IgD-negative memory B cell (primary cell): ENCODE results near the gene AP1G2. TPM values are rescaled to one million over a fixed set of nuclear protein-coding genes. Genes with fewer than 3 reads are reported as not detected.

ENCODE experiments used
- H3K27ac Mint-ChIP-seq, 3 donors: one replicate each; pipeline ENCODE4 v1.8.0; 2020 to 2022; ENCODE audit warnings: mild to moderate bottlenecking in 3 of 3, mixed read lengths in 3 of 3, moderate library complexity in 1 of 3
- H3K27me3 Mint-ChIP-seq: one replicate; pipeline ENCODE4 v1.8.0; 2021; ENCODE audit warnings: mixed read lengths
- H3K36me3 Mint-ChIP-seq: one replicate; pipeline ENCODE4 v1.8.0; 2020; ENCODE audit warnings: mild to moderate bottlenecking, mixed read lengths
- H3K4me1 Mint-ChIP-seq, 3 donors: one replicate each; pipeline ENCODE4 v1.8.0; 2020 to 2022; ENCODE audit warnings: mixed read lengths in 3 of 3, mild to moderate bottlenecking in 1 of 3
- H3K4me3 Mint-ChIP-seq, 4 donors: one replicate each; pipeline ENCODE4 v1.8.0; 2020 to 2022; ENCODE audit warnings: mild to moderate bottlenecking in 4 of 4, mixed read lengths in 4 of 4, moderate library complexity in 3 of 4
- H3K9me3 Mint-ChIP-seq, 3 donors: one replicate each; pipeline ENCODE4 v1.8.0; 2020 to 2021; ENCODE audit warnings: mixed read lengths in 3 of 3, mild to moderate bottlenecking in 1 of 3
- polyA plus RNA-seq: library from polyadenylated mRNA; unstranded; fragments of 300-500 nt; fragmentation: Illumina TruSeq; gene quantifications from one replicate; pipeline ENCODE4 v1.2.3, GENCODE V29; 2021

The AP1G2 gene
- polyA plus RNA-seq, 1 donor from 2014 or later: 119 TPM

GRCh38 chr14:23561259-23561658 lies 6.3 kb downstream of the AP1G2 start:
- Mint-ChIP-seq H3K27me3 (no peaks in the 10 kb centered on the region), H3K9me3 (no peaks in the 10 kb centered on the region), H3K27ac (peak overlapping the region in 1 of 3 donors; percentile 65), H3K4me3 (peak overlapping the region in 1 of 4 donors; percentile 46), H3K4me1 (peaks cover 18 to 32% (median 21%) of the 10 kb centered on the region in 3 donors), H3K36me3 (peaks cover 3% of the 10 kb centered on the region)

GRCh38 chr14:23559926-23560520 lies 7.6 kb downstream of the AP1G2 start:
- H3K9me3 Mint-ChIP-seq: no peaks in the 10 kb centered on the region
- peaks cover 3% of the 10 kb centered on the region for H3K36me3 Mint-ChIP-seq
- peak overlapping the region in 1 of 3 donors; percentile 65 for H3K27ac Mint-ChIP-seq
- H3K4me3 Mint-ChIP-seq: peak overlapping the region in 2 of 4 donors; percentile 25 to 83
- H3K4me1 Mint-ChIP-seq: peaks cover 18 to 33% (median 21%) of the 10 kb centered on the region in 3 donors
- no peaks in the 10 kb centered on the region for H3K27me3 Mint-ChIP-seq

- peaks cover 2% of the 10 kb centered on the region for H3K36me3 Mint-ChIP-seq
- H3K9me3 Mint-ChIP-seq: no peaks in the 10 kb centered on the region
- peaks cover 18 to 28% (median 21%) of the 10 kb centered on the region in 3 donors for H3K4me1 Mint-ChIP-seq
- H3K27ac Mint-ChIP-seq: peak overlapping the region in 1 of 3 donors; percentile 65
- no peaks in the 10 kb centered on the region for H3K27me3 Mint-ChIP-seq
- H3K4me3 Mint-ChIP-seq: peak overlapping the region in 2 of 4 donors; percentile 52 to 83
These were observed 8.3 kb downstream of the AP1G2 start for GRCh38 chr14:23559010-23559925.

GRCh38 chr14:23558346-23559009 lies 9.1 kb downstream of the AP1G2 start:
- H3K36me3 Mint-ChIP-seq: no peaks in the 10 kb centered on the region
- no peaks in the 10 kb centered on the region for H3K27me3 Mint-ChIP-seq
- no peaks in the 10 kb centered on the region for H3K9me3 Mint-ChIP-seq
- peak overlapping the region in 1 of 3 donors; percentile 49 for H3K27ac Mint-ChIP-seq
- peak overlapping the region in 2 of 4 donors; percentile 73 to 93 for H3K4me3 Mint-ChIP-seq
- peaks cover 18 to 24% (median 21%) of the 10 kb centered on the region in 3 donors for H3K4me1 Mint-ChIP-seq

GRCh38 chr14:23557946-23558345 lies 9.6 kb downstream of the AP1G2 start:
- Mint-ChIP-seq H3K36me3 (no peaks in the 10 kb centered on the region), H3K27ac (peak overlapping the region; percentile 79 to 97 (median 91)), H3K27me3 (no peaks in the 10 kb centered on the region), H3K9me3 (no peaks in the 10 kb centered on the region), H3K4me3 (peak overlapping the region; percentile 44 to 93 (median 77)), H3K4me1 (peaks cover 17 to 22% (median 20%) of the 10 kb centered on the region in 3 donors)

- H3K36me3 Mint-ChIP-seq: no peaks in the 10 kb centered on the region
These were observed 10.1 kb downstream of the AP1G2 start for GRCh38 chr14:23557521-23557920.

GRCh38 chr14:23556700-23557440 lies 10.7 kb downstream of the AP1G2 start:
- H3K27me3 Mint-ChIP-seq: no peaks in the 10 kb centered on the region
- peak overlapping the region; percentile 79 to 97 (median 97) for H3K27ac Mint-ChIP-seq
- peak overlapping the region; percentile 93 to 98 (median 96) for H3K4me3 Mint-ChIP-seq
- H3K4me1 Mint-ChIP-seq: peaks cover 16 to 21% (median 17%) of the 10 kb centered on the region in 3 donors
- H3K36me3 Mint-ChIP-seq: no peaks in the 10 kb centered on the region
- H3K9me3 Mint-ChIP-seq: no peaks in the 10 kb centered on the region

More at GRCh38 chr14:23557521-23557920, 10.1 kb downstream of the AP1G2 start:
- Mint-ChIP-seq H3K27ac (peak overlapping the region; percentile 79 to 97 (median 91)), H3K4me3 (peak overlapping the region; percentile 44 to 93 (median 70)), H3K27me3 (no peaks in the 10 kb centered on the region), H3K4me1 (peaks cover 15 to 19% (median 17%) of the 10 kb centered on the region in 3 donors), H3K9me3 (no peaks in the 10 kb centered on the region)

- peak within 1 kb of the TSS; percentile 79 to 97 (median 97) for H3K27ac Mint-ChIP-seq
- no peaks in the 10 kb centered on the region for H3K9me3 Mint-ChIP-seq
- no peaks in the 10 kb centered on the region for H3K36me3 Mint-ChIP-seq
- peak within 1 kb of the TSS; percentile 93 to 98 (median 96) for H3K4me3 Mint-ChIP-seq
- peaks cover 12 to 25% (median 17%) of the 10 kb centered on the region in 3 donors for H3K4me1 Mint-ChIP-seq
- H3K27me3 Mint-ChIP-seq: peaks cover 2% of the 10 kb centered on the region
These were observed 11.5 kb downstream of the AP1G2 start, which contains the start of gene THTPA for GRCh38 chr14:23555882-23556699. THTPA (plus strand) TSS chr14:23556271; CDS start chr14:23556758, 487 bp downstream.

- Mint-ChIP-seq H3K9me3 (no peaks in the 10 kb centered on the region), H3K36me3 (no peaks in the 10 kb centered on the region), H3K27ac (peak overlapping the region; percentile 79 to 97 (median 97)), H3K4me1 (peaks cover 12 to 25% (median 17%) of the 10 kb centered on the region in 3 donors), H3K4me3 (peak overlapping the region; percentile 93 to 98 (median 96)), H3K27me3 (peaks cover 2% of the 10 kb centered on the region)
These were observed 12.1 kb downstream of the AP1G2 start for GRCh38 chr14:23555533-23555881.

GRCh38 chr14:23551266-23552028 lies 16.1 kb downstream of the AP1G2 start, which contains the start of gene ZFHX2:
ZFHX2 (minus strand) TSS chr14:23551765; CDS start chr14:23535325, 16,440 bp downstream.
- H3K27me3 Mint-ChIP-seq: peaks cover 2% of the 10 kb centered on the region
- H3K27ac Mint-ChIP-seq: peak within 1 kb of the TSS; percentile 37 to 93 (median 65)
- H3K4me1 Mint-ChIP-seq: peaks cover 0 to 11% (median 6%) of the 10 kb centered on the region in 3 donors
- H3K9me3 Mint-ChIP-seq: no peaks in the 10 kb centered on the region
- peak within 1 kb of the TSS in 1 of 4 donors; percentile 95 for H3K4me3 Mint-ChIP-seq
- H3K36me3 Mint-ChIP-seq: no peaks in the 10 kb centered on the region

- peaks cover 0 to 8% (median 5%) of the 10 kb centered on the region in 3 donors for H3K4me1 Mint-ChIP-seq
- H3K27ac Mint-ChIP-seq: peak overlapping the region in 1 of 3 donors; percentile 93
- peak overlapping the region in 1 of 4 donors; percentile 95 for H3K4me3 Mint-ChIP-seq
- H3K36me3 Mint-ChIP-seq: no peaks in the 10 kb centered on the region
- peaks cover 2% of the 10 kb centered on the region for H3K27me3 Mint-ChIP-seq
- H3K9me3 Mint-ChIP-seq: no peaks in the 10 kb centered on the region
These were observed 16.8 kb downstream of the AP1G2 start for GRCh38 chr14:23550812-23551265.

GRCh38 chr14:23550131-23550811 lies 17.3 kb downstream of the AP1G2 start:
- Mint-ChIP-seq H3K27me3 (peaks cover 2% of the 10 kb centered on the region), H3K4me1 (peaks cover 0 to 7% (median 4%) of the 10 kb centered on the region in 3 donors), H3K27ac (no peak overlapping the region), H3K36me3 (no peaks in the 10 kb centered on the region), H3K4me3 (no peak overlapping the region), H3K9me3 (no peaks in the 10 kb centered on the region)
